Calu3 (cell line): ENCODE measurements around the gene ASCL1. TPM values are rescaled to one million over a fixed set of nuclear protein-coding genes. Genes with fewer than 3 reads are reported as not detected.

Experiments used
- BruUV-seq: library from RNA; stranded (reverse); fragments of 400-500 nt; replicated peaks from 2 replicates; lab custom pipeline; 2021; lab: Mats Ljungman, UMichigan
- CTCF ChIA-PET: fragments of 300-600 bp; sonication (Branson Sonifier 250); formaldehyde crosslinking; loops from one replicate; lab custom pipeline; 2022; ENCODE audit warnings: antibody characterized with exemption; lab: Charles Lee
- DNase-seq: peaks from one replicate; pipeline ENCODE4 v3.0.0; 2022
- H3K27ac Mint-ChIP-seq: one replicate; pipeline ENCODE4 v1.8.0; 2022; ENCODE audit warnings: mixed read lengths; ENCODE audit not compliant: unreplicated experiment
- H3K27me3 Mint-ChIP-seq: one replicate; pipeline ENCODE4 v1.8.0; 2022; ENCODE audit warnings: mixed read lengths; ENCODE audit not compliant: unreplicated experiment
- H3K36me3 Mint-ChIP-seq: one replicate; pipeline ENCODE4 v1.8.0; 2022; ENCODE audit warnings: mild to moderate bottlenecking, moderate library complexity, mixed read lengths; ENCODE audit not compliant: insufficient read depth, unreplicated experiment
- H3K4me1 Mint-ChIP-seq: one replicate; pipeline ENCODE4 v1.8.0; 2022; ENCODE audit warnings: mild to moderate bottlenecking, low read depth, mixed read lengths; ENCODE audit not compliant: unreplicated experiment
- H3K4me3 Mint-ChIP-seq: one replicate; pipeline ENCODE4 v1.8.0; 2022; ENCODE audit warnings: mild to moderate bottlenecking, low read depth, moderate library complexity, mixed read lengths; ENCODE audit not compliant: unreplicated experiment
- H3K9me3 Mint-ChIP-seq: one replicate; pipeline ENCODE4 v1.8.0; 2022; ENCODE audit warnings: low read depth, mixed read lengths; ENCODE audit not compliant: unreplicated experiment
- intact Hi-C: fragments of 100-400 bp; cut with micrococcal nuclease; formaldehyde crosslinking; loops from one replicate; pipeline ENCODE4 v1.10.0; 2022; ENCODE audit not compliant: unreplicated experiment
- total RNA-seq: library from RNA; stranded (reverse); gene quantifications from 2 replicates; pipeline ENCODE4 v1.2.3, GENCODE V29; 2022
- TF ChIP-seq, protein P1 (sequence below): fragments of 200-600 bp; IDR thresholded peaks from one replicate; pipeline ENCODE4 v1.8.0; 2022; ENCODE audit warnings: antibody characterized with exemption; ENCODE audit not compliant: unreplicated experiment

Gene ASCL1
- total RNA-seq, 1 experiment from 2014 or later: not detected

DNA sequence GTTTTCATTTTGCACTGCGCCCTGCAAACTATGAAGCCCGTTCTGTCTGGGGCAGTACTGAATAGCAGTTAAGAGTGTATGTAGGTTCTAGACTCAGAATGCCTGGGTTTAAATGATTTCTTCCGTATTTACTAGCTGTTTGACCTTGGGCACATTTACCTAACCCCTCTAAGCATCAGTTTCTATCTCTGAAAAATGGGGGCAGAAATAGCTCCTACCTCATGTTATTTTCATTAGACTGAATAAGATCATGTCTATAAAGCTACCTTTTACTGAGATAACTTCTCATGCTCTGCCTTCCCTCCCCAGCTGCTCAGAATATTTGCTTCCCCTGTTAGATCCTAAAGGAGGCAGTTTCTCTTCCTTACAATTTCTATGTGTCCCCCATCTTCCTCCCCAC lies 46.2 kb upstream of the ASCL1 start:
- BruUV-seq: no TSS peak
- no peak for DNase-seq
- Mint-ChIP-seq H3K36me3 (peaks cover under 1% of the 10 kb centered on the region), H3K4me3 (no peak overlapping the region), H3K9me3 (no peaks in the 10 kb centered on the region), H3K27ac (no peak overlapping the region), H3K27me3 (no peaks in the 10 kb centered on the region), H3K4me1 (peaks cover 29% of the 10 kb centered on the region)
- CTCF ChIA-PET: no interaction called here
- intact Hi-C loops: no loop called here
- TF ChIP-seq, protein P1, sequence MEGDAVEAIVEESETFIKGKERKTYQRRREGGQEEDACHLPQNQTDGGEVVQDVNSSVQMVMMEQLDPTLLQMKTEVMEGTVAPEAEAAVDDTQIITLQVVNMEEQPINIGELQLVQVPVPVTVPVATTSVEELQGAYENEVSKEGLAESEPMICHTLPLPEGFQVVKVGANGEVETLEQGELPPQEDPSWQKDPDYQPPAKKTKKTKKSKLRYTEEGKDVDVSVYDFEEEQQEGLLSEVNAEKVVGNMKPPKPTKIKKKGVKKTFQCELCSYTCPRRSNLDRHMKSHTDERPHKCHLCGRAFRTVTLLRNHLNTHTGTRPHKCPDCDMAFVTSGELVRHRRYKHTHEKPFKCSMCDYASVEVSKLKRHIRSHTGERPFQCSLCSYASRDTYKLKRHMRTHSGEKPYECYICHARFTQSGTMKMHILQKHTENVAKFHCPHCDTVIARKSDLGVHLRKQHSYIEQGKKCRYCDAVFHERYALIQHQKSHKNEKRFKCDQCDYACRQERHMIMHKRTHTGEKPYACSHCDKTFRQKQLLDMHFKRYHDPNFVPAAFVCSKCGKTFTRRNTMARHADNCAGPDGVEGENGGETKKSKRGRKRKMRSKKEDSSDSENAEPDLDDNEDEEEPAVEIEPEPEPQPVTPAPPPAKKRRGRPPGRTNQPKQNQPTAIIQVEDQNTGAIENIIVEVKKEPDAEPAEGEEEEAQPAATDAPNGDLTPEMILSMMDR: no peak

DNA sequence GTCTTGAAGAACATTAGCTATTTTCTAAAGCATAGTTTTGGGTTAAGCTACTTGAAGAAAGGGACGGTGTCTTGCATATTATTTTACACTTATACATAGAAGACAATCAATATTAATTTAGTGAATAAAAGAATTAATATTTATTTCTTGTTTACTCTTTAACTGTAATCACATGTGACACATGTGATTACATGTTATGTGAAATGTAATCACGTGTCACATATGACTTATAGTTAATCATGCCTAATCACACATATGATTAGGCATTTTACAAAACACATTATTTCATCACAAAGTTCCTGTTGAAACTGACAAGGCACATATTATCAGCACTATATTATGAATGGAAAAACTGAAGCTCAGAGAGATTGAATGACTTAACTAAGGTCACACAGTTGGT lies 45.2 kb upstream of the ASCL1 start:
- H3K27me3 Mint-ChIP-seq: no peaks in the 10 kb centered on the region
- H3K27ac Mint-ChIP-seq: no peak overlapping the region
- TF ChIP-seq, protein P1: no peak
- peaks cover 39% of the 10 kb centered on the region for H3K4me1 Mint-ChIP-seq
- no peaks in the 10 kb centered on the region for H3K9me3 Mint-ChIP-seq
- CTCF ChIA-PET: interaction anchor here (1.0 kb wide), 1 partner anchor 11 kb away, joined by 3 read pairs; no protein-coding TSS in a partner anchor
- DNase-seq: no peak
- peaks cover 10% of the 10 kb centered on the region for H3K36me3 Mint-ChIP-seq
- no peak overlapping the region for H3K4me3 Mint-ChIP-seq
- intact Hi-C loops: no loop called here
- no TSS peak for BruUV-seq

DNA sequence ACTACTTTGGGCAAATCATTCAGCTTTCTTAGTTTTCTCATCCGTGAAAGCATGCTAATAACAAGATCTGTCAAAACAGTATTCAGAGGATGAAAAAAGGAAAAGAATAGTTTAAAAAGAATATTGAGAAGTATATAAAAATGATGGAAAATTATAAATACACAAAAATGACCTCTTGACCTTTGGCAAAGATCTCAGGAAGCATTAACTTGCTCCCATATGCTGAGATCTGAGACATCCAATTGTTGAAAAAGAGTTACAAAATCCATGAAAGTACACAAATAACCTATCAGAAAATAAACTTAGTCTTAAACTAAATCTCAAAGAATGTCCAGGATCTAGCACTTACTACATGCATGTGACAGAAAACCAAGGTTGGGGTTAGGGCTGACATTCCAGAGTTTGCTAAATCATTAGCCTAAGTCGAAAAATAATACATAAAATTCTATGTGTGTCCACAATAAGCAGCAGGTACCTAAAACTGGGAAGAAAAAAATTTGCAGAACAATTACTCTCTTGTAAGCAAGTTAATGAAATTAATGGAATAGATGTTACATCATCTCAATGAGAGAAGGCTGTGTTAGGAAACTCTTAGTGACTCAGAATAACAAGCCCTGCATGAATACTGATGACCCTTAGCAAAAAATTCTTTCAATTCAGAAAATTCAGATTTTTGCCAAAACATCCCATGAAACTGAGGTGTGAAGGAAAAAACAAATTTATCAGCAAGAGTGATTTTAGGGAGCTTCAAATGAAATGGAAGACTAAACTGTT lies 43.8 kb upstream of the ASCL1 start:
- CTCF ChIA-PET: interaction anchor here (1.0 kb wide), 1 partner anchor 12 kb away, joined by 3 read pairs; no protein-coding TSS in a partner anchor
- H3K36me3 Mint-ChIP-seq: peaks cover 14% of the 10 kb centered on the region
- H3K4me1 Mint-ChIP-seq: peaks cover 50% of the 10 kb centered on the region
- no peak overlapping the region for H3K27ac Mint-ChIP-seq
- TF ChIP-seq, protein P1: no peak
- no peaks in the 10 kb centered on the region for H3K27me3 Mint-ChIP-seq
- no peak for DNase-seq
- no peak overlapping the region for H3K4me3 Mint-ChIP-seq
- no peaks in the 10 kb centered on the region for H3K9me3 Mint-ChIP-seq
- intact Hi-C loops: no loop called here
- no TSS peak for BruUV-seq

DNA sequence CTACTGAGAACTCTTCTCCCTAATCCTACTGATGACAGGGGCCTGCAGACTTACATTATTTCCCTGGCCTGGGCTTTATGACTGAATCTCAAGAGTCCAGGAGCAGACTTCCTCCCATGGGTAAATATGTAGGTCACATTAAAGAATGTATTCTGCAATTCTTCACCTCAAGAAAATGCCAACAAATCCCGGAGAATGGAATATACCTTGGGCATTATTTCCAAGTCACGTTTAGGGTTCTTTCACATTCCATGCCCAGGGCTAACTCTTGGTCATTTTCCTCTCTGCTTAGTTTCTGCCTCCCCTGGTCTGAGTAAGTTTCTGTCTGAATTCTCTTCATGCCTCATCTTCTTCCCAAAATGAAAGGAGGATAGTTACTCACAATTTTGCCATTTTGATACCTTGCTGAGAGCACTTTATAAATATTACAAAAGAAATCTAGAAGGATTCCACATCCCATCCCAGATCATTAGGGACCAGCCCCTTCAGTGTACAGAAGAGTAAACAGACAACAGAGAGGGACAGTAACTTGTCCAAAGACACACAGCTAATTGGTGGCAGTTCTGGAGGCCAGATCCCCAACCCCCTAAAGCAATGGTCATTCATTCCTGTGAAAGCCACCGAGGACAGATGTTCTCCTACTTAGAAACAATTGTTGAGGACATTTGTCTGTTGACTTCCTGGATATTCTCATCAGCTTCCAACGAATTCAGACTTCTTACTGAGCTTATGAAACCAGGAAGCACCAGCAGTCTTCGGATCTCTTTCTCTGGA lies 41.0 kb upstream of the ASCL1 start:
- TF ChIP-seq, protein P1: no peak
- Mint-ChIP-seq H3K27ac (peak overlapping the region; percentile 82), H3K9me3 (no peaks in the 10 kb centered on the region), H3K4me1 (peaks cover 78% of the 10 kb centered on the region), H3K27me3 (no peaks in the 10 kb centered on the region), H3K36me3 (peaks cover 14% of the 10 kb centered on the region), H3K4me3 (peak overlapping the region; percentile 60)
- TSS peak; percentile 81 for BruUV-seq
- DNase-seq: no peak
- intact Hi-C loops: loop anchor here (1.0 kb wide), 1 partner anchor 31 kb away; no protein-coding TSS in a partner anchor
- CTCF ChIA-PET: interaction anchor here (1.4 kb wide), 1 partner anchor 33 kb away, joined by 5 read pairs; no protein-coding TSS in a partner anchor
